Upper lobe of left lung (tissue), 4 donors: ENCODE measurements around the gene CHST5.

Experiments
- CTCF ChIP-seq, 6 experiments: fragments of 450-650 bp in 4 of 6; fragments of 200-600 bp in 2 of 6; sonication (generic) in 2 of 6; IDR thresholded peaks; one replicate each; pipeline ENCODE4 v1.5.1; 2016 to 2019; ENCODE audit warnings: antibody characterized with exemption in 6 of 6
- EP300 ChIP-seq, 4 donors: sonication (generic); formaldehyde crosslinking; IDR thresholded peaks; one replicate each; pipeline ENCODE4 v1.5.1; 2017; ENCODE audit warnings: antibody characterized with exemption in 4 of 4, control low read depth in 2 of 4
- POLR2A ChIP-seq, 4 donors: fragments of 450-650 bp; IDR thresholded peaks; one replicate each; pipeline ENCODE4 v1.5.1; 2016 to 2017; ENCODE audit warnings: antibody characterized with exemption in 4 of 4, mild to moderate bottlenecking in 2 of 4
- POLR2AphosphoS5 ChIP-seq, 2 donors: sonication (generic); formaldehyde crosslinking; IDR thresholded peaks; one replicate each; pipeline ENCODE4 v1.5.1; 2017; ENCODE audit warnings: antibody characterized with exemption in 2 of 2

GRCh38 chr16:75535901-75536300 lies at the start of gene CHST5:
- TF ChIP-seq POLR2A (IDR thresholded peaks at IDR 0.05): no peak
- no peak for TF ChIP-seq CTCF (IDR thresholded peaks at IDR 0.05)
- no peak for TF ChIP-seq POLR2AphosphoS5 (IDR thresholded peaks at IDR 0.05)
- no peak for TF ChIP-seq EP300 (IDR thresholded peaks at IDR 0.05)
